22Rv1 (cell line): ENCODE measurements around the gene DAB2.

Experiments
- CTCF ChIP-seq: fragments of 450-650 bp; IDR thresholded peaks from 2 replicates; pipeline ENCODE4 v1.5.1; 2017; ENCODE audit warnings: mild to moderate bottlenecking
- ZFX ChIP-seq: fragments of 450-650 bp; IDR thresholded peaks from 2 replicates; pipeline ENCODE4 v1.6.1; 2017; ENCODE audit warnings: antibody characterized with exemption, borderline replicate concordance

GRCh38 chr5:39405083-39405843 lies 19.5 kb downstream of the DAB2 start:
- TF ChIP-seq CTCF (no peak), ZFX (no peak)
